H9 (cell line): Measurements from ENCODE around the gene DOK6. TPM values are rescaled to one million over a fixed set of nuclear protein-coding genes. Genes with fewer than 3 reads are reported as not detected.

Experiments used
- DNase-seq: peaks from one replicate; pipeline ENCODE4 v3.0.0-alpha.2; 2017
- H2AFZ ChIP-seq: one replicate; pipeline ENCODE4 v1.6.1; 2013; ENCODE audit warnings: mild to moderate bottlenecking, low read length, control low read depth, moderate library complexity
- H2AK5ac ChIP-seq: 2 replicates; pipeline ENCODE4 v1.6.1; 2013; ENCODE audit warnings: low read length, control low read depth, mixed read lengths; ENCODE audit not compliant: insufficient read length
- H2BK120ac ChIP-seq: one replicate; pipeline ENCODE4 v1.6.1; 2013; ENCODE audit warnings: low read depth, mild to moderate bottlenecking, low read length, control low read depth, inconsistent platforms; ENCODE audit not compliant: poor library complexity, severe bottlenecking
- H2BK12ac ChIP-seq: 2 replicates; pipeline ENCODE4 v1.6.1; 2013; ENCODE audit warnings: low read length, control low read depth, mixed read lengths, low read depth; ENCODE audit not compliant: insufficient read length
- H2BK15ac ChIP-seq: 2 replicates; pipeline ENCODE4 v1.6.1; 2013; ENCODE audit warnings: low read depth, low read length, control low read depth
- H2BK20ac ChIP-seq: one replicate; pipeline ENCODE4 v1.6.1; 2013; ENCODE audit warnings: low read depth, mild to moderate bottlenecking, low read length, control low read depth, inconsistent platforms; ENCODE audit not compliant: poor library complexity, severe bottlenecking
- H2BK5ac ChIP-seq: 2 replicates; pipeline ENCODE4 v1.6.1; 2013; ENCODE audit warnings: low read length, control low read depth, mixed read lengths; ENCODE audit not compliant: insufficient read length
- H3K14ac ChIP-seq: 2 replicates; pipeline ENCODE4 v1.6.1; 2013; ENCODE audit warnings: low read length, control low read depth; ENCODE audit not compliant: insufficient read depth
- H3K18ac ChIP-seq: 2 replicates; pipeline ENCODE4 v1.6.1; 2013; ENCODE audit warnings: low read depth, mild to moderate bottlenecking, mixed read lengths, low read length, control low read depth; ENCODE audit not compliant: insufficient read length
- H3K23ac ChIP-seq: 2 replicates; pipeline ENCODE4 v1.6.1; 2013; ENCODE audit warnings: low read length, control low read depth, mixed read lengths, low read depth; ENCODE audit not compliant: insufficient read length
- H3K23me2 ChIP-seq: 2 replicates; pipeline ENCODE4 v1.6.1; 2013; ENCODE audit warnings: low read depth, mild to moderate bottlenecking, mixed read lengths, low read length, control low read depth; ENCODE audit not compliant: insufficient read length, poor library complexity, severe bottlenecking
- H3K27ac ChIP-seq: 2 replicates; pipeline ENCODE4 v1.5.1; 2013; ENCODE audit warnings: low read length, control low read depth, mixed read lengths, low read depth; ENCODE audit not compliant: insufficient read length
- H3K27me3 ChIP-seq: 2 replicates; pipeline ENCODE4 v1.6.1; 2013; ENCODE audit warnings: low read length, control low read depth, inconsistent platforms; ENCODE audit not compliant: insufficient read depth
- H3K4ac ChIP-seq: 2 replicates; pipeline ENCODE4 v1.6.1; 2013; ENCODE audit warnings: low read depth, mild to moderate bottlenecking, control low read depth, inconsistent platforms, low read length, moderate library complexity
- H3K4me1 ChIP-seq: 2 replicates; pipeline ENCODE4 v1.6.1; 2013; ENCODE audit warnings: low read length, control low read depth, inconsistent platforms; ENCODE audit not compliant: insufficient read depth
- H3K4me2 ChIP-seq: 2 replicates; pipeline ENCODE4 v1.6.1; 2013; ENCODE audit warnings: low read length, control low read depth, mixed read lengths; ENCODE audit not compliant: insufficient read length, insufficient read depth
- H3K56ac ChIP-seq: 2 replicates; pipeline ENCODE4 v1.6.1; 2013; ENCODE audit warnings: low read depth, mild to moderate bottlenecking, mixed read lengths, low read length, control low read depth; ENCODE audit not compliant: insufficient read length
- H3K79me1 ChIP-seq: 2 replicates; pipeline ENCODE4 v1.6.1; 2013; ENCODE audit warnings: low read depth, mild to moderate bottlenecking, moderate library complexity, low read length, control low read depth, inconsistent platforms; ENCODE audit not compliant: insufficient read depth, poor library complexity, severe bottlenecking
- H3K79me2 ChIP-seq: 2 replicates; pipeline ENCODE4 v1.6.1; 2013; ENCODE audit warnings: low read length, control low read depth, inconsistent platforms; ENCODE audit not compliant: insufficient read depth
- H3K9ac ChIP-seq: 2 replicates; pipeline ENCODE4 v1.6.1; 2013; ENCODE audit warnings: low read length, control low read depth, mixed read lengths; ENCODE audit not compliant: insufficient read length; ENCODE audit errors: extremely low read depth
- H3K9me3 ChIP-seq: one replicate; pipeline ENCODE4 v1.6.1; 2013; ENCODE audit warnings: low read depth, low read length, inconsistent platforms; ENCODE audit not compliant: control insufficient read depth
- H3T11ph ChIP-seq: one replicate; pipeline ENCODE4 v1.6.1; 2013; ENCODE audit warnings: mild to moderate bottlenecking, low read length, control low read depth, inconsistent platforms
- H4K20me1 ChIP-seq: one replicate; pipeline ENCODE4 v1.6.1; 2013; ENCODE audit not compliant: control insufficient read depth, insufficient read length, insufficient read depth
- H4K5ac ChIP-seq: 2 replicates; pipeline ENCODE4 v1.6.1; 2013; ENCODE audit warnings: low read depth, mild to moderate bottlenecking, mixed read lengths, low read length, control low read depth; ENCODE audit not compliant: insufficient read length
- H4K8ac ChIP-seq: replicated peaks from 2 replicates; pipeline ENCODE4 v1.6.1; 2013; ENCODE audit warnings: low read length, control low read depth, mixed read lengths, low read depth; ENCODE audit not compliant: insufficient read length
- H4K91ac ChIP-seq: 2 replicates; pipeline ENCODE4 v1.6.1; 2013; ENCODE audit warnings: low read depth, mild to moderate bottlenecking, moderate library complexity, mixed read lengths, low read length, control low read depth; ENCODE audit not compliant: insufficient read length
- H3K27ac Mint-ChIP-seq, 3 experiments: 2 replicates in 2 of 3; 3 replicates in 1 of 3; pipeline ENCODE4 v1.8.0; 2020 to 2021; ENCODE audit warnings: mixed read lengths in 3 of 3, mild to moderate bottlenecking in 1 of 3, moderate library complexity in 1 of 3
- H3K27me3 Mint-ChIP-seq: 2 replicates; pipeline ENCODE4 v1.8.0; 2021; ENCODE audit warnings: low read depth, mild to moderate bottlenecking, moderate library complexity, mixed read lengths
- H3K36me3 Mint-ChIP-seq, 3 experiments: 2 replicates in 2 of 3; 3 replicates in 1 of 3; pipeline ENCODE4 v1.8.0; 2020 to 2021; ENCODE audit warnings: low read depth in 3 of 3, mixed read lengths in 3 of 3; ENCODE audit not compliant: insufficient read depth in 1 of 3
- H3K4me1 Mint-ChIP-seq, 2 experiments: 2 replicates each; pipeline ENCODE4 v1.8.0; 2020; ENCODE audit warnings: mixed read lengths in 2 of 2
- H3K4me3 Mint-ChIP-seq, 2 experiments: 2 replicates in 1 of 2; 3 replicates in 1 of 2; pipeline ENCODE4 v1.8.0; 2020 to 2021; ENCODE audit warnings: mild to moderate bottlenecking in 2 of 2, mixed read lengths in 2 of 2, moderate library complexity in 1 of 2
- H3K9me3 Mint-ChIP-seq, 2 experiments: 2 replicates in 1 of 2; 3 replicates in 1 of 2; pipeline ENCODE4 v1.8.0; 2020; ENCODE audit warnings: mild to moderate bottlenecking in 2 of 2, mixed read lengths in 2 of 2, moderate library complexity in 1 of 2
- CTCF ChIP-seq: fragments of 200-600 bp; sonication (generic); conservative IDR thresholded peaks from 3 replicates; pipeline ENCODE4 v1.8.0; 2021; ENCODE audit warnings: antibody characterized with exemption, mild to moderate bottlenecking
- WGBS: extraction: QIAGEN DNeasy Blood & Tissue Kit; methylation state at CpG from one replicate; pipeline ENCODE4 v1.1.7; 2013; ENCODE audit warnings: missing lambda C conversion rate, low lambda C conversion rate, mixed read lengths; ENCODE audit not compliant: insufficient read length; ENCODE audit errors: extremely low coverage; 5-methylcytosine and 5-hydroxymethylcytosine counted together
- total RNA-seq: library from RNA; stranded (reverse); gene quantifications from 2 replicates; pipeline ENCODE4 v1.2.1, GENCODE V29; 2021

Gene DOK6
- total RNA-seq, 1 experiment from 2014 or later: 0.20 TPM

GRCh38 chr18:69647702-69648101 is 247.0 kb downstream of the DOK6 start:
- no peak overlapping the region for H4K5ac ChIP-seq
- no peak overlapping the region for H3K18ac ChIP-seq
- H2AFZ ChIP-seq: no peak overlapping the region
- no peak overlapping the region for H3K4ac ChIP-seq
- H3K79me1 ChIP-seq: no peaks in the 10 kb centered on the region
- no peak overlapping the region for H3K23ac ChIP-seq
- Mint-ChIP-seq H3K4me3 (no peak overlapping the region), H3K27ac (no peak overlapping the region), H3K36me3 (no peaks in the 10 kb centered on the region), H3K9me3 (no peaks in the 10 kb centered on the region), H3K27me3 (no peaks in the 10 kb centered on the region), H3K4me1 (peaks cover 3 to 9% of the 10 kb centered on the region in 2 experiments)
- no peaks in the 10 kb centered on the region for H3K79me2 ChIP-seq
- H3K56ac ChIP-seq: no peak overlapping the region
- H3K27me3 ChIP-seq: no peaks in the 10 kb centered on the region
- no peaks in the 10 kb centered on the region for H3K4me1 ChIP-seq
- H2BK20ac ChIP-seq: no peak overlapping the region
- H3K23me2 ChIP-seq: no peaks in the 10 kb centered on the region
- H2AK5ac ChIP-seq: no peak overlapping the region
- no peak for DNase-seq
- H3K14ac ChIP-seq: no peak overlapping the region
- H3K9me3 ChIP-seq: no peaks in the 10 kb centered on the region
- no peak overlapping the region for H2BK15ac ChIP-seq
- no peaks in the 10 kb centered on the region for H4K20me1 ChIP-seq
- WGBS: no CpG with 5 or more reads among the region's 3 CpGs
- H3K9ac ChIP-seq: no peak overlapping the region
- no peak overlapping the region for H4K91ac ChIP-seq
- H4K8ac ChIP-seq: no peak overlapping the region
- no peak for TF ChIP-seq CTCF
- no peak overlapping the region for H2BK120ac ChIP-seq
- no peak overlapping the region for H2BK5ac ChIP-seq
- no peak overlapping the region for H3K4me2 ChIP-seq
- H2BK12ac ChIP-seq: no peak overlapping the region
- no peak overlapping the region for H3T11ph ChIP-seq
- no peak overlapping the region for H3K27ac ChIP-seq
